HFFc6 (cell line): Measurements from ENCODE around the gene EGFL7. TPM values are rescaled to one million over a fixed set of nuclear protein-coding genes. Genes with fewer than 3 reads are reported as not detected.

Experiments
- DNase-seq: peaks from one replicate; pipeline ENCODE4 v3.0.0-alpha.2; 2018
- H3K27ac Mint-ChIP-seq: 2 replicates; pipeline ENCODE4 v1.8.0; 2020; ENCODE audit warnings: mild to moderate bottlenecking, mixed read lengths
- H3K27me3 Mint-ChIP-seq: 2 replicates; pipeline ENCODE4 v1.8.0; 2021; ENCODE audit warnings: mild to moderate bottlenecking, moderate library complexity, mixed read lengths; ENCODE audit not compliant: insufficient read depth
- H3K36me3 Mint-ChIP-seq: 2 replicates; pipeline ENCODE4 v1.8.0; 2021; ENCODE audit warnings: low read depth, mixed read lengths
- H3K4me1 Mint-ChIP-seq: 2 replicates; pipeline ENCODE4 v1.8.0; 2020; ENCODE audit warnings: low read depth, mixed read lengths
- H3K4me3 Mint-ChIP-seq: 2 replicates; pipeline ENCODE4 v1.8.0; 2020; ENCODE audit warnings: mild to moderate bottlenecking, moderate library complexity, mixed read lengths
- H3K9me3 Mint-ChIP-seq: 2 replicates; pipeline ENCODE4 v1.8.0; 2020; ENCODE audit warnings: mild to moderate bottlenecking, mixed read lengths
- total RNA-seq, 6 experiments: library from RNA; stranded (reverse); fragmentation: NEBNext Ultra II Directional; extraction: Animal tissue kit (Norgen Biotek cat#: 25700); gene quantifications; 2 replicates in 1 of 6; 3 replicates in 5 of 6; pipeline ENCODE4 v1.2.3, GENCODE V29; 2021
- TF ChIP-seq, protein P1 (sequence below): fragments of 200-600 bp; sonication (generic); IDR thresholded peaks from 2 replicates; pipeline ENCODE4 v1.5.0; 2021; ENCODE audit warnings: antibody characterized with exemption, mild to moderate bottlenecking

Gene EGFL7
- total RNA-seq, 6 experiments from 2014 or later, result 3.5 to 6.3 (median 5.6) TPM

GRCh38 chr9:136619742-136620440 lies 42.8 kb upstream of the EGFL7 start:
- H3K4me1 Mint-ChIP-seq, result peaks cover 7% of the 10 kb centered on the region
- H3K27ac Mint-ChIP-seq, result no peak overlapping the region
- TF ChIP-seq, protein P1, sequence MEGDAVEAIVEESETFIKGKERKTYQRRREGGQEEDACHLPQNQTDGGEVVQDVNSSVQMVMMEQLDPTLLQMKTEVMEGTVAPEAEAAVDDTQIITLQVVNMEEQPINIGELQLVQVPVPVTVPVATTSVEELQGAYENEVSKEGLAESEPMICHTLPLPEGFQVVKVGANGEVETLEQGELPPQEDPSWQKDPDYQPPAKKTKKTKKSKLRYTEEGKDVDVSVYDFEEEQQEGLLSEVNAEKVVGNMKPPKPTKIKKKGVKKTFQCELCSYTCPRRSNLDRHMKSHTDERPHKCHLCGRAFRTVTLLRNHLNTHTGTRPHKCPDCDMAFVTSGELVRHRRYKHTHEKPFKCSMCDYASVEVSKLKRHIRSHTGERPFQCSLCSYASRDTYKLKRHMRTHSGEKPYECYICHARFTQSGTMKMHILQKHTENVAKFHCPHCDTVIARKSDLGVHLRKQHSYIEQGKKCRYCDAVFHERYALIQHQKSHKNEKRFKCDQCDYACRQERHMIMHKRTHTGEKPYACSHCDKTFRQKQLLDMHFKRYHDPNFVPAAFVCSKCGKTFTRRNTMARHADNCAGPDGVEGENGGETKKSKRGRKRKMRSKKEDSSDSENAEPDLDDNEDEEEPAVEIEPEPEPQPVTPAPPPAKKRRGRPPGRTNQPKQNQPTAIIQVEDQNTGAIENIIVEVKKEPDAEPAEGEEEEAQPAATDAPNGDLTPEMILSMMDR, result no peak
- H3K36me3 Mint-ChIP-seq, result no peaks in the 10 kb centered on the region
- no peak for DNase-seq
- H3K27me3 Mint-ChIP-seq, result no peaks in the 10 kb centered on the region; the same call in 1 of the 2 replicates
- no peak overlapping the region for H3K4me3 Mint-ChIP-seq
- H3K9me3 Mint-ChIP-seq, result no peaks in the 10 kb centered on the region

DNA sequence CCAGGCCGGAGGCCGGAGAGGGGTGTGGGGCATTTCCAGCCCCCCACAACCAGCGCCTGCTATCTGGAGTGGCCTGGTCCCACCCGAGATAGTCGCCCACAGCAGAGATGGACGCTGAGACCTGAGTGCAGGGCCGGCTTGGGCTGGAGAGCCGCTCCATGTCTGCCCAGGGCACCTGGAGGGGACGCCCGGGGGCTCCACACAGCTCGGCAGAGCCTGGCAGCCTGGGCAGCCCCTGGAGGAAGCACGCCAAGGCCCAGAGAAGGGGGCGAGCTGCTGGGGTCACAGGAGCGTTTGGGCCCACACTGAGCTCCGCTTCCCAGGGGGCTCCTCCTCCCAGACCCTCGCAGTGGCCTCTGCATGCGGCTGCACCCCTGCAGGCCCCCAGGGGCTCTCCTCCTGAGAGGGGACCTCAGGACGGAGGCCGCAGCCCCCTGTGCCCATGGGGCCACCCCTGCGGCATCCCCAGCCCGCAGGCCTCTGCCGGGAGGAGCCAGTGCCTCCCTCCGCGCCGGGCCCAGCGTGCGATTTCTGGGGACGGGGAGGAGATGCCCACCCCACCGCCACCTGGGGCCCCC lies 42.2 kb upstream of the EGFL7 start:
- DNase-seq, result no peak
- H3K4me1 Mint-ChIP-seq, result peaks cover 2% of the 10 kb centered on the region
- H3K27me3 Mint-ChIP-seq, result peaks cover 1% of the 10 kb centered on the region
- no peak overlapping the region for H3K4me3 Mint-ChIP-seq
- no peak overlapping the region for H3K27ac Mint-ChIP-seq
- TF ChIP-seq, protein P1, result no peak
- no peaks in the 10 kb centered on the region for H3K9me3 Mint-ChIP-seq
- H3K36me3 Mint-ChIP-seq, result no peaks in the 10 kb centered on the region

GRCh38 chr9:136621019-136621733 lies 41.5 kb upstream of the EGFL7 start:
- no peaks in the 10 kb centered on the region for H3K9me3 Mint-ChIP-seq
- no peak overlapping the region for H3K27ac Mint-ChIP-seq
- H3K27me3 Mint-ChIP-seq, result peaks cover 2% of the 10 kb centered on the region
- no peak for DNase-seq
- H3K36me3 Mint-ChIP-seq, result no peaks in the 10 kb centered on the region
- TF ChIP-seq, protein P1, result no peak
- H3K4me1 Mint-ChIP-seq, result no peaks in the 10 kb centered on the region
- no peak overlapping the region for H3K4me3 Mint-ChIP-seq

DNA sequence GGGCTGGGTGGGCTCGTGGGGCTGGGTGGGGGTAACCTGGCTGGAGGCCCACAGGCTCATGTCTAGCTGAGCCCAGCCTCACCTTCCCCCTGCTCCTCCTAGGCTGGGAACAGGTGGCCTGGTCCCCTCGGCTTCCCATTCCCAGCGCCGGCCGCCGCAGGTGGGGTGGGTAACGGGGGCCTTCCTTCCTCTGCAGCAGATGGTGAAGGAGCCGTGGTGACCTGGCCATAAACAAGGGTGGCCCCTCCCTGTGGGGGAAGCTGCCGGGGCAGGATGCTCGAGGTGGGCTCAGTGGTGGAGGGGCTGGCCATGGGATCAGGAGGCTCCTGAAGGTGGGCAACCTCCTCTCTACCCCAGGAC lies 41.0 kb upstream of the EGFL7 start:
- TF ChIP-seq, protein P1, result no peak
- H3K4me3 Mint-ChIP-seq, result no peak overlapping the region
- no peaks in the 10 kb centered on the region for H3K4me1 Mint-ChIP-seq
- H3K9me3 Mint-ChIP-seq, result no peaks in the 10 kb centered on the region
- no peaks in the 10 kb centered on the region for H3K36me3 Mint-ChIP-seq
- no peak overlapping the region for H3K27ac Mint-ChIP-seq
- H3K27me3 Mint-ChIP-seq, result peaks cover 2% of the 10 kb centered on the region
- no peak for DNase-seq

- no peak for DNase-seq
- H3K4me3 Mint-ChIP-seq, result no peak overlapping the region
- H3K27ac Mint-ChIP-seq, result no peak overlapping the region
- peaks cover 2% of the 10 kb centered on the region for H3K27me3 Mint-ChIP-seq
- TF ChIP-seq, protein P1, result no peak
- no peaks in the 10 kb centered on the region for H3K9me3 Mint-ChIP-seq
- H3K36me3 Mint-ChIP-seq, result no peaks in the 10 kb centered on the region
- H3K4me1 Mint-ChIP-seq, result no peaks in the 10 kb centered on the region
Observed at GRCh38 chr9:136622538-136622948, 40.2 kb upstream of the EGFL7 start.
